ENCODE measurements around the gene DCTN2. TPM values are rescaled to one million over a fixed set of nuclear protein-coding genes. Genes with fewer than 3 reads are reported as not detected.

Gene DCTN2
- total RNA-seq, 1 donor from 2014 or later, result 170 TPM

GRCh38 chr12:57491393-57492280, 55.4 kb downstream of the DCTN2 start:
- DNase-seq (ENCODE audit: low read depth), result no peak

GRCh38 chr12:57490126-57490525, 56.9 kb downstream of the DCTN2 start:
- no peak for DNase-seq (ENCODE audit: low read depth)

GRCh38 chr12:57489157-57489641, 57.8 kb downstream of the DCTN2 start:
- no peak for DNase-seq (ENCODE audit: low read depth)

GRCh38 chr12:57488402-57489156, 58.4 kb downstream of the DCTN2 start:
- peak; percentile 66 for DNase-seq (ENCODE audit: low read depth)

GRCh38 chr12:57487597-57488401, 59.2 kb downstream of the DCTN2 start, which contains the start of gene MARS1:
TSS of gene MARS1 (plus strand) at chr12:57488068. CDS start at chr12:57488091, 23 bp downstream.
- DNase-seq (ENCODE audit: low read depth), result peak; percentile 97

GRCh38 chr12:57487055-57487596, 59.9 kb downstream of the DCTN2 start:
- no peak for DNase-seq (ENCODE audit: low read depth)

- DNase-seq (ENCODE audit: low read depth), result no peak
Observed at GRCh38 chr12:57485695-57486094, 61.3 kb downstream of the DCTN2 start.

GRCh38 chr12:57483466-57483865, 63.5 kb downstream of the DCTN2 start:
- DNase-seq (ENCODE audit: low read depth), result no peak

- DNase-seq (ENCODE audit: low read depth), result no peak
Observed at GRCh38 chr12:57481671-57482070, 65.3 kb downstream of the DCTN2 start.

MicroRNAs encoded within 50 kb of the gene (microRNA counts, 767-probe panel; counts per million panel counts)
- microRNA hsa-miR-616-3p, result not detected

Small RNA genes within 50 kb of the gene (microRNA-seq; reads per million reads assigned to microRNA genes)
- 1.3 reads per million for gene MIR616
- gene MIR6758, result not detected

Other genes starting within 250 kb of the DCTN2 start
- 20.3 and 24.6 TPM in 2 replicates for gene R3HDM2, start 116.1 kb downstream of the DCTN2 start, total RNA-seq
- gene INHBC, start 112.4 kb downstream of the DCTN2 start, total RNA-seq, result not detected in 2 replicates
- 12.2 and 15.7 TPM in 2 replicates for gene INHBE, start 91.9 kb downstream of the DCTN2 start, total RNA-seq
- 0.56 and 0.78 TPM in 2 replicates for gene GLI1, start 87.4 kb downstream of the DCTN2 start, total RNA-seq
- gene ARHGAP9, start 67.3 kb downstream of the DCTN2 start, total RNA-seq, result 9.8 and 14.7 TPM in 2 replicates
- gene MARS1, start 59.1 kb downstream of the DCTN2 start, total RNA-seq, result 131 and 146 TPM in 2 replicates
- gene DDIT3, start 26.7 kb downstream of the DCTN2 start, total RNA-seq, result 30.0 and 37.1 TPM in 2 replicates
- 6.3 and 8.2 TPM in 2 replicates for gene MBD6, start 24.4 kb downstream of the DCTN2 start, total RNA-seq
- gene KIF5A, start 2.9 kb upstream of the DCTN2 start, total RNA-seq, result not detected in 2 replicates
- gene PIP4K2C, start 44.0 kb upstream of the DCTN2 start, total RNA-seq, result 15.4 and 20.2 TPM in 2 replicates
- 22.1 and 22.5 TPM in 2 replicates for gene DTX3, start 57.6 kb upstream of the DCTN2 start, total RNA-seq
- gene ARHGEF25, start 64.2 kb upstream of the DCTN2 start, total RNA-seq, result 8.6 and 12.4 TPM in 2 replicates
- gene B4GALNT1, start 86.0 kb upstream of the DCTN2 start, total RNA-seq, result 2.5 and 3.4 TPM in 2 replicates
- gene OS9, start 146.9 kb upstream of the DCTN2 start, total RNA-seq, result 288 and 306 TPM in 2 replicates
- gene AGAP2, start 191.6 kb upstream of the DCTN2 start, total RNA-seq, result 9.8 and 30.2 TPM in 2 replicates
- gene TSPAN31, start 197.8 kb upstream of the DCTN2 start, total RNA-seq, result 50.7 and 141 TPM in 2 replicates
- gene CDK4, start 205.1 kb upstream of the DCTN2 start, total RNA-seq, result 175 and 180 TPM in 2 replicates
- 8.7 and 9.1 TPM in 2 replicates for gene MARCHF9, start 207.9 kb upstream of the DCTN2 start, total RNA-seq
- gene CYP27B1, start 219.9 kb upstream of the DCTN2 start, total RNA-seq, result 1.2 TPM in 1 of 2 replicates, not detected in the other
- 9.9 and 13.6 TPM in 2 replicates for gene METTL1, start 224.9 kb upstream of the DCTN2 start, total RNA-seq
- gene EEF1AKMT3, start 225.4 kb upstream of the DCTN2 start, total RNA-seq, result 2.7 and 3.1 TPM in 2 replicates
- gene TSFM, start 235.6 kb upstream of the DCTN2 start, total RNA-seq, result 50.0 and 51.9 TPM in 2 replicates